K562 (cell line): ENCODE data around the gene PSMA5.

Source experiments
- BRD4 ChIP-seq: fragments of 200-600 bp; sonication (generic); IDR thresholded peaks from 2 replicates; pipeline ENCODE4 v1.6.1; 2017; ENCODE audit warnings: inconsistent platforms
- CEBPG ChIP-seq, 3 experiments: fragments of 200-800 bp in 1 of 3; sonication (Bioruptor generic) in 1 of 3; sonication (generic) in 1 of 3; formaldehyde crosslinking in 1 of 3; IDR thresholded peaks in 2 of 3; conservative IDR thresholded peaks in 1 of 3; 2 replicates each; pipeline versions ENCODE4 v1.6.1 to v1.8.0; 2016 to 2022; ENCODE audit warnings: missing compliant biosample characterization in 2 of 3, missing genetic modification characterization in 2 of 3, mild to moderate bottlenecking in 1 of 3, missing genetic modification reagents in 1 of 3
- CTCF ChIP-seq, 3 experiments: IDR thresholded peaks in 2 of 3; conservative IDR thresholded peaks in 1 of 3; 2 replicates each; pipeline ENCODE4 v1.5.1; 2011 to 2012; ENCODE audit warnings: low read length in 3 of 3, mild to moderate bottlenecking in 3 of 3, control low read depth in 2 of 3, improper control_type of control experiment in 1 of 3, inconsistent platforms in 1 of 3, low read depth in 1 of 3, mixed read lengths in 1 of 3, moderate library complexity in 1 of 3; ENCODE audit not compliant: insufficient read depth in 2 of 3
- NR2C1 ChIP-seq, 2 experiments: fragments of 450-650 bp; IDR thresholded peaks; 2 replicates each; pipeline ENCODE4 v1.6.1; 2017; ENCODE audit warnings: mild to moderate bottlenecking in 2 of 2, antibody characterized with exemption in 1 of 2, inconsistent platforms in 1 of 2, missing compliant biosample characterization in 1 of 2, missing genetic modification characterization in 1 of 2
- PKNOX1 ChIP-seq: fragments of 450-650 bp; IDR thresholded peaks from 2 replicates; pipeline ENCODE4 v1.6.1; 2016
- POLR2A ChIP-seq: fragments of 450-650 bp; conservative IDR thresholded peaks from 2 replicates; pipeline ENCODE4 v1.6.1; 2016
- POLR2AphosphoS5 ChIP-seq: IDR thresholded peaks from 2 replicates; pipeline ENCODE4 v1.6.1; 2011; ENCODE audit warnings: mild to moderate bottlenecking, low read depth, low read length, moderate library complexity; ENCODE audit not compliant: control insufficient read depth, insufficient read depth
- TEAD2 ChIP-seq: fragments of 450-650 bp; IDR thresholded peaks from 2 replicates; pipeline ENCODE4 v1.6.1; 2016; ENCODE audit warnings: missing genetic modification characterization, control low read depth, missing compliant biosample characterization
- ZNF124 ChIP-seq: sonication (generic); formaldehyde crosslinking; IDR thresholded peaks from 2 replicates; pipeline ENCODE4 v1.8.1; 2022; ENCODE audit warnings: missing genetic modification reagents
- ZNF311 ChIP-seq: fragments of 250-450 bp; sonication (Bioruptor Pico); IDR thresholded peaks from 2 replicates; pipeline ENCODE4 v1.4.0; 2020; ENCODE audit warnings: mild to moderate bottlenecking, moderate library complexity
- ZNF740 ChIP-seq, 3 experiments: fragments of 200-800 bp in 1 of 3; sonication (Bioruptor generic) in 1 of 3; sonication (generic) in 1 of 3; formaldehyde crosslinking in 1 of 3; IDR thresholded peaks; 2 replicates each; pipeline versions ENCODE4 v1.6.1 to v1.8.0; 2016 to 2022; ENCODE audit warnings: mild to moderate bottlenecking in 2 of 3, missing compliant biosample characterization in 2 of 3, missing genetic modification characterization in 2 of 3, missing genetic modification reagents in 1 of 3

GRCh38 chr1:109373126-109373525 is 53.1 kb downstream of the PSMA5 start:
- TF ChIP-seq PKNOX1 (no peak), CEBPG (CRISPR knock-in tag; IDR thresholded peaks at IDR 0.05) (no peak), CEBPG (tag; conservative IDR thresholded peaks at IDR 0.05 in 1 of 2, IDR thresholded peaks at IDR 0.05 in 1 of 2) (no peak), ZNF124 (no peak), ZNF740 (CRISPR knock-in tag; IDR thresholded peaks at IDR 0.05) (no peak), ZNF740 (tag; IDR thresholded peaks at IDR 0.05) (no peak), CTCF (IDR thresholded peaks at IDR 0.05 in 2 of 3, conservative IDR thresholded peaks at IDR 0.05 in 1 of 3; ENCODE audit: insufficient read depth in 2 of 3, low read depth in 1 of 3, low read length in 3 of 3) (no peak), BRD4 (no peak), NR2C1 (IDR thresholded peaks at IDR 0.05) (no peak), NR2C1 (tag; IDR thresholded peaks at IDR 0.05) (no peak), TEAD2 (tag) (no peak), POLR2A (no peak), ZNF311 (no peak), POLR2AphosphoS5 (no peak)
